Measurements from ENCODE around the gene GPR179.

GPR179 gene

GRCh38 chr17:38345743-38346142 lies 2.0 kb upstream of the GPR179 start:
- DNase-seq, result no peak

- no peak for DNase-seq
These were observed 627 bp upstream of the GPR179 start for GRCh38 chr17:38344420-38344745.

GRCh38 chr17:38342886-38343607 lies 709 bp downstream of the GPR179 start:
- no peak for DNase-seq

GRCh38 chr17:38341035-38341721 lies 2.6 kb downstream of the GPR179 start:
- peak; percentile 46 for DNase-seq

- DNase-seq, result no peak
These were observed 3.9 kb downstream of the GPR179 start for GRCh38 chr17:38339891-38340290.

- no peak for DNase-seq
These were observed 5.2 kb downstream of the GPR179 start for GRCh38 chr17:38338535-38338934.

GRCh38 chr17:38338053-38338452 lies 5.7 kb downstream of the GPR179 start:
- no peak for DNase-seq

GRCh38 chr17:38336838-38337237 lies 6.9 kb downstream of the GPR179 start:
- DNase-seq, result no peak

GRCh38 chr17:38334480-38335364 lies 9.0 kb downstream of the GPR179 start:
- no peak for DNase-seq

GRCh38 chr17:38333635-38334295 lies 10.0 kb downstream of the GPR179 start:
- DNase-seq, result no peak

- DNase-seq, result no peak
These were observed 11.0 kb downstream of the GPR179 start for GRCh38 chr17:38332735-38333134.

GRCh38 chr17:38330941-38331411 lies 12.8 kb downstream of the GPR179 start:
- no peak for DNase-seq

- no peak for DNase-seq
These were observed 13.7 kb downstream of the GPR179 start for GRCh38 chr17:38329808-38330730.

- no peak for DNase-seq
These were observed 14.5 kb downstream of the GPR179 start for GRCh38 chr17:38329284-38329683.

GRCh38 chr17:38328620-38329019 lies 15.1 kb downstream of the GPR179 start:
- no peak for DNase-seq

- DNase-seq, result no peak
These were observed 15.8 kb downstream of the GPR179 start for GRCh38 chr17:38327936-38328335.

- DNase-seq, result no peak
These were observed 16.6 kb downstream of the GPR179 start for GRCh38 chr17:38326996-38327792.

- DNase-seq, result no peak
These were observed 18.4 kb downstream of the GPR179 start for GRCh38 chr17:38325221-38325851.

- no peak for DNase-seq
These were observed 19.0 kb downstream of the GPR179 start for GRCh38 chr17:38324772-38325171.

GRCh38 chr17:38324141-38324697 lies 19.5 kb downstream of the GPR179 start:
- DNase-seq, result no peak

Data from NCI-H748 treated with DMSO at 0.1 percent for 48 hours (cell line).